Heart left ventricle (tissue), 16 donors: ENCODE measurements around the gene LORICRIN. TPM values are rescaled to one million over a fixed set of nuclear protein-coding genes. Genes with fewer than 3 reads are reported as not detected.

Source experiments
- ATAC-seq, 4 donors: fragments of 200-7000 bp; cut with Tn5 transposase; one replicate each; pipeline ENCODE4 v1.9.1; 2020 to 2022; ENCODE audit warnings: moderate library complexity in 4 of 4, mild to moderate bottlenecking in 3 of 4, moderate number of reproducible peaks in 1 of 4
- DNase-seq, 5 donors: peaks; one replicate each; pipeline ENCODE4 v3.0.0-alpha.2; 2020
- H3K27ac ChIP-seq, 12 donors: fragments of 200-600 bp; sonication (generic) in 4 of 12; one replicate each; pipeline versions ENCODE4 v1.5.0 to v1.8.0; 2016 to 2022; ENCODE audit warnings: mild to moderate bottlenecking in 2 of 12
- H3K27me3 ChIP-seq, 9 donors: fragments of 200-600 bp; sonication (generic) in 2 of 9; one replicate each; pipeline versions ENCODE4 v1.5.1 to v1.8.0; 2016 to 2022; ENCODE audit warnings: mild to moderate bottlenecking in 3 of 9
- H3K36me3 ChIP-seq, 9 donors: fragments of 200-600 bp; sonication (generic) in 2 of 9; one replicate each; pipeline versions ENCODE4 v1.5.0 to v1.8.0; 2018 to 2022; ENCODE audit warnings: mild to moderate bottlenecking in 2 of 9
- H3K4me1 ChIP-seq, 12 donors: fragments of 200-600 bp; sonication (generic) in 4 of 12; one replicate each; pipeline versions ENCODE4 v1.5.0 to v1.8.0; 2016 to 2022; ENCODE audit warnings: mild to moderate bottlenecking in 3 of 12
- H3K4me3 ChIP-seq, 12 donors: fragments of 200-600 bp; sonication (generic) in 4 of 12; one replicate each; pipeline versions ENCODE4 v1.5.0 to v1.8.0; 2017 to 2022; ENCODE audit warnings: mild to moderate bottlenecking in 9 of 12, moderate library complexity in 4 of 12
- H3K9me3 ChIP-seq, 12 donors: fragments of 200-600 bp; sonication (generic) in 4 of 12; one replicate each; pipeline versions ENCODE4 v1.5.0 to v1.8.0; 2016 to 2022; ENCODE audit warnings: mild to moderate bottlenecking in 1 of 12
- POLR2A ChIP-seq, 2 donors: fragments of 450-650 bp; IDR thresholded peaks; one replicate each; pipeline ENCODE4 v1.6.1; 2017; ENCODE audit warnings: antibody characterized with exemption in 2 of 2, mild to moderate bottlenecking in 2 of 2, moderate library complexity in 2 of 2
- WGBS, 4 donors: extraction: QIAGEN DNeasy Blood & Tissue Kit in 2 of 4; methylation state at CpG; one replicate each; pipeline versions ENCODE4 v1.1.5 to v1.1.7; 2013 to 2018; 5-methylcytosine and 5-hydroxymethylcytosine counted together
- intact Hi-C, 10 donors: fragments of 100-400 bp; cut with DNase I; formaldehyde crosslinking; loops; one replicate each; pipeline versions ENCODE4 v1.11.1 to v1.14.2; 2022
- polyA plus RNA-seq, 2 donors: library from polyadenylated mRNA; stranded (reverse); fragments of 200-250 nt; gene quantifications; one replicate each; pipeline ENCODE4 v1.2.3, GENCODE V29; 2013
- total RNA-seq, 9 donors: library from RNA; depleted of rRNA in 2 of 9; stranded (reverse); fragments of >200 nt in 2 of 9; fragmentation: NEBNext Ultra II Directional in 3 of 9; extraction: Animal tissue kit (Norgen Biotek cat#: 25700) in 3 of 9; gene quantifications; one replicate each; pipeline versions ENCODE4 v1.1.0 to v1.2.4, GENCODE V29; 2016 to 2023
- TF ChIP-seq, protein P1 (sequence below), 12 donors: fragments of 200-600 bp; sonication (generic) in 4 of 12; IDR thresholded peaks; one replicate each; pipeline versions ENCODE4 v1.5.0 to v1.8.0; 2018 to 2022; ENCODE audit warnings: antibody characterized with exemption in 12 of 12, mild to moderate bottlenecking in 5 of 12
- donor health status: ischemic (EF 13 %, LVEDD 7.1; RV severe dilation, severe dysfunction).
- donor health status: healthy with polysubstance abuse.
- donor health status: DM: no; HTN: yes; CAD: no.
- donor health status: DM: no; HTN: no; CAD: no.
- donor health status: ischemic (EF 25% LVEDD 6.9; RV normal size, moderate dysfunction).
- donor health status: ischemic (EF 25% LVEDD 5.7; RV mildly dilated, moderate dysfunction).
- donor health status: healthy.
- donor health status: DM: yes; HTN: yes; CAD: no.
- donor health status: ischemic (EF 35%, LVEDD 5.7; RV mildly dilated, moderate dysfunction).
- donor health status: nonischemic (EF 11% LVEDD 7.7; RV severe dilation, severe dysfunction).
- donor health status: DM: yes; HTN: yes; CAD: no.
- donor health status: PGD.
- donor health status: ischemic (EF 29% LVEDD 5.4; RV normal size, mild dysfunction).
- donor health status: nonischemic (EF 23%, LVEDD 6.1; RV moderate dilation, normal function).

Gene LORICRIN
- total and polyA plus RNA-seq, 11 donors = not detected

DNA sequence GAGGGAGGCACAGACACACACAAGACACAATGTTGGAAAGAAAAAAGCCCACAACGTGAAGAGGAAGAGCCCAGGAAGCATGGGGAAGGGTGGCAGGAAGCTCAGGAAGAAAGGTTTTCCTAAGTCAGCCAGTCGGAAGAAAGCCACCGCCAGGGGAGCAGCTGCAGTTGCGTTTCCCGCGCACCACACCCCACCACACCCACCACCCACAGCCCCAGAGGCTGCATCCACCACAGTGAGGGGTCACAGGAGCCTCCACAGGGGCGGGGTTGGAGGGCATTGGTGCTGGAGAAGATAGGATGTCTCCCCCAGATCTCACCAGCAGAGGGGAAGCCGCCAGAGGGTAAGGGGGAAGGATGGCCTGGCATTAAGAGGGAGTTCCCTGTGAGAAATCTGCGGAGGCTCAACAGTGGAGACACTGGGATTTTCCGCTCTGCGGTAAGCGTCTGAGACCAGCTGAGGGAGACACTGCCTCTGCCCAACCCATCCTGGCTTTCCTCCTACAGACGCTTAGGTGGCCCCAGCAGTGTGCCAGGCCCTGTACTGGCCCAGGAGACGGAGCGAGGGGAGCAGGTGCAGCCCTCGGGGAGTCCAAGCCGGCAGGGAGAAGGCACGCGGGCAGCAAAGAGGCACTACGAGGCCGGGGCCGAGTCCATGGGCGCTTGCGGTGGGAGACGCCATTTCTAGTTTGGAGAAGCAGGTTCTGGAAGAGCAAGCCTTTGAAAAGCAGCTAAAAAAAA is 33.4 kb downstream of the LORICRIN start:
- Histone ChIP-seq H3K4me3 (no peak overlapping the region), H3K27ac (no peak overlapping the region), H3K36me3 (no peaks in the 10 kb centered on the region), H3K9me3 (no peaks in the 10 kb centered on the region), H3K27me3 (peaks cover 0 to 29% (median 4%) of the 10 kb centered on the region in 9 donors), H3K4me1 (no peaks in the 10 kb centered on the region)
- 63 to 72% (median 68%) methylated on average over 24 to 25 of the region's 25 CpGs for WGBS, 4 donors
- TF ChIP-seq, protein P1, sequence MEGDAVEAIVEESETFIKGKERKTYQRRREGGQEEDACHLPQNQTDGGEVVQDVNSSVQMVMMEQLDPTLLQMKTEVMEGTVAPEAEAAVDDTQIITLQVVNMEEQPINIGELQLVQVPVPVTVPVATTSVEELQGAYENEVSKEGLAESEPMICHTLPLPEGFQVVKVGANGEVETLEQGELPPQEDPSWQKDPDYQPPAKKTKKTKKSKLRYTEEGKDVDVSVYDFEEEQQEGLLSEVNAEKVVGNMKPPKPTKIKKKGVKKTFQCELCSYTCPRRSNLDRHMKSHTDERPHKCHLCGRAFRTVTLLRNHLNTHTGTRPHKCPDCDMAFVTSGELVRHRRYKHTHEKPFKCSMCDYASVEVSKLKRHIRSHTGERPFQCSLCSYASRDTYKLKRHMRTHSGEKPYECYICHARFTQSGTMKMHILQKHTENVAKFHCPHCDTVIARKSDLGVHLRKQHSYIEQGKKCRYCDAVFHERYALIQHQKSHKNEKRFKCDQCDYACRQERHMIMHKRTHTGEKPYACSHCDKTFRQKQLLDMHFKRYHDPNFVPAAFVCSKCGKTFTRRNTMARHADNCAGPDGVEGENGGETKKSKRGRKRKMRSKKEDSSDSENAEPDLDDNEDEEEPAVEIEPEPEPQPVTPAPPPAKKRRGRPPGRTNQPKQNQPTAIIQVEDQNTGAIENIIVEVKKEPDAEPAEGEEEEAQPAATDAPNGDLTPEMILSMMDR (IDR thresholded peaks at IDR 0.05) = no peak
- TF ChIP-seq POLR2A (IDR thresholded peaks at IDR 0.05) = no peak
- ATAC-seq = no peak
- DNase-seq = no peak
- intact Hi-C loops = no loop called here

- H3K27me3 ChIP-seq = peaks cover 0 to 29% (median 4%) of the 10 kb centered on the region in 9 donors
- H3K36me3 ChIP-seq = no peaks in the 10 kb centered on the region
- no peaks in the 10 kb centered on the region for H3K4me1 ChIP-seq
- H3K27ac ChIP-seq = no peak overlapping the region
- TF ChIP-seq, protein P1 (IDR thresholded peaks at IDR 0.05) = no peak
- TF ChIP-seq POLR2A (IDR thresholded peaks at IDR 0.05) = no peak
- intact Hi-C loops = no loop called here
- 69 to 77% (median 74%) methylated on average over 7 of the region's 7 CpGs for WGBS, 4 donors
- H3K9me3 ChIP-seq = no peaks in the 10 kb centered on the region
- DNase-seq (no peak), ATAC-seq (no peak)
- no peak overlapping the region for H3K4me3 ChIP-seq
These were observed 33.9 kb downstream of the LORICRIN start for GRCh38 chr1:153293480-153293775.

DNA sequence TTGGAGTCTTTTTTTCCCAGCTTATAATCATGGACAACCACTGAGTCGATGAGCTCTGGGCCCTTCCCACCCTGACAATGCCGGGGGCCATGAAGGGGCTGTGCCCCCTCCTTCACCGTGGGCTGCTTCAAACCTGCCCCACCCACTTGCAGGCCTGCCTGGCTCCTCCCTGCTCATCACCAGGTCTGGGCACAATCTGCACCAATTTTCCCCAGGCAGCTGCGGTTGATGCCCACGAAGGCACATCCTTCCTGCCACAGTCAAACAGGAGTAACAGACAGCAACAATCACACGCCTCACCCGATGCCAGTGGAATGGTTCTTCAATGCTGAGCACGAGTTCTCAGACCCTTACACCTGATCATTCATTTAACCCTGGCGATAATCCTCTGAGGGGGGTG is 34.4 kb downstream of the LORICRIN start:
- ATAC-seq (no peak), DNase-seq (no peak)
- no peaks in the 10 kb centered on the region for H3K36me3 ChIP-seq
- peaks cover 0 to 29% (median 4%) of the 10 kb centered on the region in 9 donors for H3K27me3 ChIP-seq
- intact Hi-C loops = no loop called here
- 68 to 76% (median 72%) methylated on average over 9 of the region's 9 CpGs for WGBS, 4 donors
- TF ChIP-seq POLR2A (IDR thresholded peaks at IDR 0.05) = no peak
- TF ChIP-seq, protein P1 (IDR thresholded peaks at IDR 0.05) = no peak
- no peak overlapping the region for H3K4me3 ChIP-seq
- H3K9me3 ChIP-seq = no peaks in the 10 kb centered on the region
- H3K4me1 ChIP-seq = no peaks in the 10 kb centered on the region
- H3K27ac ChIP-seq = no peak overlapping the region

GRCh38 chr1:153302308-153302707 is 42.8 kb downstream of the LORICRIN start:
- no peak overlapping the region for H3K4me3 ChIP-seq
- no peak overlapping the region for H3K27ac ChIP-seq
- WGBS, 4 donors = 42 to 46% (median 44%) methylated on average over 5 of the region's 5 CpGs
- no peaks in the 10 kb centered on the region for H3K9me3 ChIP-seq
- no peaks in the 10 kb centered on the region for H3K4me1 ChIP-seq
- TF ChIP-seq, protein P1 (IDR thresholded peaks at IDR 0.05) = no peak
- TF ChIP-seq POLR2A (IDR thresholded peaks at IDR 0.05) = no peak
- no peak for ATAC-seq
- intact Hi-C loops = no loop called here
- no peak for DNase-seq
- peaks cover 0 to 16% (median 0%) of the 10 kb centered on the region in 9 donors for H3K27me3 ChIP-seq
- no peaks in the 10 kb centered on the region for H3K36me3 ChIP-seq
